IMR-90 (cell line): ENCODE results near the gene NPR2. TPM values are rescaled to one million over a fixed set of nuclear protein-coding genes. Genes with fewer than 3 reads are reported as not detected.

Source experiments
- ATAC-seq: fragments of 200-7000 bp; cut with Tn5 transposase; 2 replicates; pipeline ENCODE4 v1.9.1; 2020; ENCODE audit warnings: low read depth, mild to moderate bottlenecking, moderate library complexity
- BruUV-seq: library from RNA; stranded (reverse); fragments of 400-500 nt; replicated peaks from 2 replicates; lab custom pipeline; 2021; lab: Mats Ljungman, UMichigan
- CTCF ChIA-PET: fragments of 300-600 bp; formaldehyde crosslinking; extraction: SDS; loops from one replicate; lab custom pipeline; 2021; ENCODE audit warnings: antibody characterized with exemption; lab: Yijun Ruan, JAX
- POLR2A ChIA-PET: fragments of 300-600 bp; sonication (Branson Sonifier 250); formaldehyde crosslinking; loops from one replicate; lab custom pipeline; 2022; ENCODE audit warnings: antibody characterized with exemption; ENCODE audit not compliant: unreplicated experiment; lab: Charles Lee
- DNase-seq: peaks from one replicate; pipeline ENCODE4 v3.0.0; 2013
- H2AFZ ChIP-seq: replicated peaks from 2 replicates; pipeline ENCODE3; 2013; ENCODE audit warnings: low read length, mild to moderate bottlenecking; ENCODE audit not compliant: poor library complexity
- H2AK5ac ChIP-seq: 2 replicates; pipeline ENCODE4 v1.6.1; 2013; ENCODE audit warnings: low read depth, low read length, inconsistent platforms
- H2AK9ac ChIP-seq: replicated peaks from 2 replicates; pipeline ENCODE3; 2013; ENCODE audit warnings: mild to moderate bottlenecking, low read depth, low read length, moderate library complexity; ENCODE audit not compliant: poor library complexity
- H2BK120ac ChIP-seq: 2 replicates; pipeline ENCODE4 v1.6.1; 2013; ENCODE audit warnings: low read depth, low read length, inconsistent platforms
- H2BK15ac ChIP-seq: 3 replicates; pipeline ENCODE4 v1.6.1; 2013; ENCODE audit warnings: low read depth, low read length, inconsistent platforms
- H2BK20ac ChIP-seq: 2 replicates; pipeline ENCODE4 v1.6.1; 2013; ENCODE audit warnings: low read depth, mild to moderate bottlenecking, inconsistent platforms, low read length, moderate library complexity
- H2BK5ac ChIP-seq: 2 replicates; pipeline ENCODE4 v1.6.1; 2013; ENCODE audit warnings: mild to moderate bottlenecking, low read depth, low read length, inconsistent platforms; ENCODE audit not compliant: poor library complexity, severe bottlenecking
- H3K14ac ChIP-seq: replicated peaks from 2 replicates; pipeline ENCODE4 v1.6.1; 2013; ENCODE audit warnings: low read depth, low read length, inconsistent platforms
- H3K18ac ChIP-seq: 2 replicates; pipeline ENCODE4 v1.6.1; 2013; ENCODE audit warnings: low read depth, low read length, control low read depth
- H3K23ac ChIP-seq: 2 replicates; pipeline ENCODE4 v1.6.1; 2013; ENCODE audit warnings: low read depth, low read length, inconsistent platforms
- H3K27ac ChIP-seq: 2 replicates; pipeline ENCODE4 v1.5.1; 2013; ENCODE audit warnings: mild to moderate bottlenecking, control low read depth, low read length; ENCODE audit not compliant: insufficient read depth
- H3K27me3 ChIP-seq: 2 replicates; pipeline ENCODE4 v1.6.1; 2013; ENCODE audit warnings: low read length; ENCODE audit not compliant: control insufficient read depth, insufficient read depth
- H3K36me3 ChIP-seq: 2 replicates; pipeline ENCODE4 v1.6.1; 2013; ENCODE audit warnings: low read length, mixed read lengths; ENCODE audit not compliant: control insufficient read depth, insufficient read depth
- H3K4ac ChIP-seq: 2 replicates; pipeline ENCODE4 v1.6.1; 2013; ENCODE audit warnings: low read depth, low read length, inconsistent platforms
- H3K4me1 ChIP-seq: 2 replicates; pipeline ENCODE4 v1.6.1; 2013; ENCODE audit warnings: low read length, mixed read lengths; ENCODE audit not compliant: control insufficient read depth, insufficient read depth
- H3K4me2 ChIP-seq: 2 replicates; pipeline ENCODE4 v1.6.1; 2013; ENCODE audit warnings: low read depth, mild to moderate bottlenecking, control low read depth, low read length, moderate library complexity
- H3K4me3 ChIP-seq: 2 replicates; pipeline ENCODE4 v1.5.1; 2013; ENCODE audit warnings: low read depth, mild to moderate bottlenecking, control low read depth, low read length, moderate library complexity; ENCODE audit not compliant: insufficient read depth
- H3K56ac ChIP-seq: 2 replicates; pipeline ENCODE4 v1.6.1; 2013; ENCODE audit warnings: low read length, inconsistent platforms; ENCODE audit not compliant: insufficient read depth; ENCODE audit errors: extremely low read depth
- H3K79me1 ChIP-seq, 2 experiments: 2 replicates each; pipeline ENCODE4 v1.6.1; 2013; ENCODE audit warnings: low read length in 2 of 2, inconsistent platforms in 1 of 2, low read depth in 1 of 2
- H3K9ac ChIP-seq: 2 replicates; pipeline ENCODE4 v1.6.1; 2013; ENCODE audit warnings: low read depth, low read length, control low read depth
- H3K9me1 ChIP-seq: 2 replicates; pipeline ENCODE4 v1.6.1; 2013; ENCODE audit warnings: low read length, inconsistent platforms; ENCODE audit not compliant: insufficient read depth
- H3K9me3 ChIP-seq: 2 replicates; pipeline ENCODE4 v1.6.1; 2013; ENCODE audit warnings: low read length; ENCODE audit not compliant: control insufficient read depth, insufficient read depth
- H4K20me1 ChIP-seq: 2 replicates; pipeline ENCODE4 v1.6.1; 2013; ENCODE audit warnings: low read length, inconsistent platforms; ENCODE audit not compliant: insufficient read depth
- H4K5ac ChIP-seq: 2 replicates; pipeline ENCODE4 v1.6.1; 2013; ENCODE audit warnings: mild to moderate bottlenecking, low read depth, low read length, control low read depth
- H4K8ac ChIP-seq, 2 experiments: 2 replicates each; pipeline ENCODE4 v1.6.1; 2013; ENCODE audit warnings: low read depth in 2 of 2, low read length in 2 of 2, control low read depth in 1 of 2, inconsistent platforms in 1 of 2
- H4K91ac ChIP-seq: 2 replicates; pipeline ENCODE4 v1.6.1; 2013; ENCODE audit warnings: low read depth, low read length, inconsistent platforms; ENCODE audit not compliant: insufficient read depth
- MAZ ChIP-seq: IDR thresholded peaks from 2 replicates; pipeline ENCODE4 v1.6.1; 2012; ENCODE audit warnings: low read depth, mild to moderate bottlenecking, low read length, improper control_type of control experiment, moderate library complexity, borderline replicate concordance
- NFE2L2 ChIP-seq: fragments of 150-350 bp; IDR thresholded peaks from 2 replicates; pipeline ENCODE4 v1.6.1; 2016; ENCODE audit warnings: low read depth, mild to moderate bottlenecking, low read length
- POLR2A ChIP-seq: IDR thresholded peaks from 2 replicates; pipeline ENCODE4 v1.6.1; 2012; ENCODE audit warnings: mild to moderate bottlenecking, low read depth, low read length
- RCOR1 ChIP-seq: IDR thresholded peaks from 2 replicates; pipeline ENCODE4 v1.6.1; 2012; ENCODE audit warnings: mild to moderate bottlenecking, low read length, improper control_type of control experiment; ENCODE audit not compliant: insufficient replicate concordance
- SMC3 ChIP-seq: fragments of 150-350 bp; IDR thresholded peaks from 2 replicates; pipeline ENCODE4 v1.6.1; 2016; ENCODE audit warnings: low read depth, mild to moderate bottlenecking, antibody characterized with exemption, low read length, moderate library complexity
- WGBS, 2 experiments: methylation state at CpG; one replicate each; pipeline versions ENCODE4 v1.1.5 to v1.1.7; 2013; ENCODE audit warnings: missing lambda C conversion rate in 2 of 2; ENCODE audit not compliant: insufficient read length in 1 of 2; ENCODE audit errors: extremely low coverage in 2 of 2; 5-methylcytosine and 5-hydroxymethylcytosine counted together
- dilution Hi-C: fragments of 300-500 bp; cut with HindIII; formaldehyde crosslinking; loops from one replicate; pipeline ENCODE4 v1.14.3; 2018; ENCODE audit warnings: low sequenced_read_pairs; ENCODE audit not compliant: unreplicated experiment
- in situ Hi-C: fragments of 300-500 bp; cut with MboI; formaldehyde crosslinking; loops from 3 replicates; pipeline ENCODE4 v1.14.3; 2019; ENCODE audit warnings: low sequenced_read_pairs, inconsistent platforms, mixed read lengths
- intact Hi-C: fragments of 100-400 bp; cut with micrococcal nuclease; formaldehyde crosslinking; loops from 2 replicates; pipeline ENCODE4 v1.10.0; 2022
- polyA plus RNA-seq, 3 experiments: library from polyadenylated mRNA; depleted of rRNA; stranded (reverse); fragments of >200 nt; gene quantifications; 2 replicates each; pipeline ENCODE4 v1.2.3, GENCODE V29; 2012; ENCODE audit warnings: low replicate concordance in 1 of 3
- total RNA-seq: library from RNA; depleted of rRNA; stranded (reverse); fragments of >200 nt; gene quantifications from 2 replicates; pipeline ENCODE4 v1.2.3, GENCODE V29; 2012

NPR2 gene
- total and polyA plus RNA-seq, 2 of the 4 experiments (the other 2 are of a cell fraction), result 5.2 to 35.7 TPM

GRCh38 chr9:35757226-35757891, 34.0 kb upstream of the NPR2 start:
- H3K4me1 ChIP-seq, result peaks cover 7% of the 10 kb centered on the region; the same call in 1 of the 2 replicates
- H3K9me1 ChIP-seq, result peaks cover 5% of the 10 kb centered on the region
- TF ChIP-seq RCOR1, result no peak
- no peak for TF ChIP-seq MAZ
- TF ChIP-seq POLR2A, result no peak
- TF ChIP-seq NFE2L2, result no peak
- TF ChIP-seq SMC3, result no peak
- no peak overlapping the region for H3K14ac ChIP-seq
- no peaks in the 10 kb centered on the region for H4K20me1 ChIP-seq
- 32% methylated on average over 11 of the region's 20 CpGs; no CpG with 5 or more reads in 1 of the 2 experiments for WGBS, 2 experiments
- no peak overlapping the region for H2BK20ac ChIP-seq
- H3K27me3 ChIP-seq, result peaks cover 2% of the 10 kb centered on the region; the same call in 1 of the 2 replicates
- H2AK5ac ChIP-seq, result no peak overlapping the region
- H2AFZ ChIP-seq, result peak overlapping the region; percentile 53
- no peak overlapping the region for H2BK120ac ChIP-seq
- H3K9me3 ChIP-seq, result no peaks in the 10 kb centered on the region
- H2BK5ac ChIP-seq, result no peak overlapping the region
- CTCF ChIA-PET, result interaction anchor here (0.5 kb wide), 1 partner anchor 17 kb away, joined by 3 read pairs; no protein-coding TSS in a partner anchor
- H3K9ac ChIP-seq, result no peak overlapping the region
- no peak overlapping the region for H3K4me3 ChIP-seq
- no peak overlapping the region for H4K5ac ChIP-seq
- H3K23ac ChIP-seq, result no peak overlapping the region
- no peak overlapping the region for H4K91ac ChIP-seq
- H3K79me1 ChIP-seq, result no peaks in the 10 kb centered on the region
- H3K4me2 ChIP-seq, result no peak overlapping the region; the same call in 1 of the 2 replicates
- POLR2A ChIA-PET, result no interaction called here
- no peak overlapping the region for H3K56ac ChIP-seq
- no TSS peak for BruUV-seq
- peak overlapping the region; percentile 9 for H2AK9ac ChIP-seq
- ATAC-seq, result no peak
- no peak overlapping the region for H3K27ac ChIP-seq
- no peak overlapping the region for H3K18ac ChIP-seq
- no peak for DNase-seq
- H4K8ac ChIP-seq, result no peak overlapping the region
- intact Hi-C loops (no loop called here), dilution Hi-C loops (no loop called here), in situ Hi-C loops (no loop called here)
- peaks cover 25% of the 10 kb centered on the region for H3K36me3 ChIP-seq
- H3K4ac ChIP-seq, result no peak overlapping the region
- H2BK15ac ChIP-seq, result no peak overlapping the region
